Measurements from ENCODE around the gene CD37.

- TF ChIP-seq POLR2A (IDR thresholded peaks at IDR 0.05) = no peak
- TF ChIP-seq CTCF (IDR thresholded peaks at IDR 0.05) = no peak
Observed at GRCh38 chr19:49378512-49378911, 43.3 kb downstream of the CD37 start.

All from breast epithelium (tissue), 3 donors.